ENCODE data around the gene KRTAP1-1.
"Not testable (repeated sequence)": the region's sequence is repeated elsewhere in the genome, so short reads cannot be mapped to it uniquely, and the experiment has no call there.

KRTAP1-1 gene

GRCh38 chr17:41009301-41009760 is 31.9 kb downstream of the KRTAP1-1 start:
- H3K27ac Mint-ChIP-seq, result no peak overlapping the region
- no peaks in the 10 kb centered on the region for H3K36me3 Mint-ChIP-seq (ENCODE audit: low read depth)
- no peaks in the 10 kb centered on the region for H3K27me3 Mint-ChIP-seq
- H3K9me3 Mint-ChIP-seq, result no peaks in the 10 kb centered on the region
- no peaks in the 10 kb centered on the region for H3K4me1 Mint-ChIP-seq (ENCODE audit: low read depth)
- H3K4me3 Mint-ChIP-seq, result no peak overlapping the region

- Mint-ChIP-seq H3K27me3 (peaks cover 4% of the 10 kb centered on the region), H3K4me3 (no peak within 1 kb of the TSS), H3K27ac (no peak within 1 kb of the TSS), H3K9me3 (no peaks in the 10 kb centered on the region), H3K4me1 (ENCODE audit: low read depth) (no peaks in the 10 kb centered on the region), H3K36me3 (ENCODE audit: low read depth) (no peaks in the 10 kb centered on the region)
Measured at GRCh38 chr17:41008811-41009210, 32.4 kb downstream of the KRTAP1-1 start, which contains the start of gene KRTAP3-1. Gene KRTAP3-1, minus strand, starts transcription at chr17:41009128. Its CDS starts 54 bp downstream, at chr17:41009074.

- Mint-ChIP-seq H3K36me3 (ENCODE audit: low read depth) (no peaks in the 10 kb centered on the region), H3K4me1 (ENCODE audit: low read depth) (no peaks in the 10 kb centered on the region), H3K27ac (no peak overlapping the region), H3K9me3 (no peaks in the 10 kb centered on the region), H3K27me3 (peaks cover 20% of the 10 kb centered on the region), H3K4me3 (no peak overlapping the region)
Measured at GRCh38 chr17:41004397-41004796, 36.9 kb downstream of the KRTAP1-1 start.

DNA sequence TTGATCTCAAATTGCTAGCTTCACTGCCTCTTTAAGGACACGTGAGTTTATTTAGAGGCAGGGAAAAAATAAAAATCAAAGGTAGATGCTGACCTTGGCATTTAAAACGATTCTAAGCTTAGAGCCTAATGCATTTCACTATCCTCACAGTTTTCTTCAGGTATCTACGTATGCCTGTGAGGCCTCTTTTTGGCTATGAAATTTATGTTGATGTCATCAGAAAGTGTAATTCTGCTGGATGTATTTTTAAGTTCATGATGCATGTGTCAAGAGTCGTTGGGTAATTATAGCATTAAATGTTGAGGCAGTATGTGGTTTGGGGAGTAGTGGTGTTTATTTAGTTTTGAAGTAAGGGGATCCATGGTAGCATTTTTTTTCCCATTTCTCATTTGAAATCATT is 37.3 kb downstream of the KRTAP1-1 start:
- no peaks in the 10 kb centered on the region for H3K4me1 Mint-ChIP-seq (ENCODE audit: low read depth)
- no peak overlapping the region for H3K4me3 Mint-ChIP-seq
- H3K9me3 Mint-ChIP-seq, result no peaks in the 10 kb centered on the region
- H3K27me3 Mint-ChIP-seq, result peaks cover 24% of the 10 kb centered on the region
- H3K36me3 Mint-ChIP-seq (ENCODE audit: low read depth), result no peaks in the 10 kb centered on the region
- H3K27ac Mint-ChIP-seq, result no peak overlapping the region

- H3K36me3 Mint-ChIP-seq (ENCODE audit: low read depth), result no peaks in the 10 kb centered on the region
- H3K27me3 Mint-ChIP-seq, result peaks cover 33% of the 10 kb centered on the region
- H3K9me3 Mint-ChIP-seq, result no peaks in the 10 kb centered on the region
- no peak overlapping the region for H3K27ac Mint-ChIP-seq
- no peak overlapping the region for H3K4me3 Mint-ChIP-seq
- no peaks in the 10 kb centered on the region for H3K4me1 Mint-ChIP-seq (ENCODE audit: low read depth)
Measured at GRCh38 chr17:41002814-41003213, 38.4 kb downstream of the KRTAP1-1 start.

DNA sequence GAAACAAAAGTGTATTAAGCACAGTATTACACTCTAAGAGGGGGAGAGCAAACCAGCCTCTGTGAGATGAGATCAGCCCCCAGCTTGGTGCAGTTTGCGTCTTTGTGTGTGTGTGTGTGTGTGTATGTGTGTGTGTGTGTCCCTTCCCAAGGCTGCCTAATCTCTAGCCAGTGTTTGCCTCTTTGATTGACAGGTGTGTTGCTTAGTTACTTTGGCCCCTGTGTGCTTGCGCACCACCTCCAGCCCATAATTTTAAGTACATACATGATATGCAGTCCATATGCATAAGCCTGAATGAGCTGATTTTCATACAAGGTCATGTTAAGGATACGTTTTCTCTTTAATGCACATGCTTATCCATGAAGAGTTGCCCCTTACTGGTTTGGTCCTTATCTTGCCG is 39.5 kb downstream of the KRTAP1-1 start:
- no peaks in the 10 kb centered on the region for H3K4me1 Mint-ChIP-seq (ENCODE audit: low read depth)
- no peaks in the 10 kb centered on the region for H3K36me3 Mint-ChIP-seq (ENCODE audit: low read depth)
- peaks cover 41% of the 10 kb centered on the region for H3K27me3 Mint-ChIP-seq
- H3K27ac Mint-ChIP-seq, result no peak overlapping the region
- H3K4me3 Mint-ChIP-seq, result no peak overlapping the region
- H3K9me3 Mint-ChIP-seq, result no peaks in the 10 kb centered on the region

GRCh38 chr17:40999563-40999962 is 41.7 kb downstream of the KRTAP1-1 start, which contains the start of gene KRTAP3-2:
Gene KRTAP3-2, minus strand, starts transcription at chr17:40999906. Its CDS starts 53 bp downstream, at chr17:40999853.
- not testable (repeated sequence) for H3K36me3 Mint-ChIP-seq (ENCODE audit: low read depth); H3K4me3 Mint-ChIP-seq; H3K4me1 Mint-ChIP-seq (ENCODE audit: low read depth); H3K27ac Mint-ChIP-seq; H3K9me3 Mint-ChIP-seq
- H3K27me3 Mint-ChIP-seq, result peaks cover 50% of the 10 kb centered on the region

- Mint-ChIP-seq H3K36me3 (ENCODE audit: low read depth) (no peaks in the 10 kb centered on the region), H3K27me3 (peaks cover 54% of the 10 kb centered on the region), H3K4me1 (ENCODE audit: low read depth) (no peaks in the 10 kb centered on the region), H3K4me3 (no peak overlapping the region), H3K9me3 (no peaks in the 10 kb centered on the region), H3K27ac (no peak overlapping the region)
Measured at GRCh38 chr17:40997361-40997760, 43.9 kb downstream of the KRTAP1-1 start.

GRCh38 chr17:40996829-40997228 is 44.4 kb downstream of the KRTAP1-1 start:
- Mint-ChIP-seq H3K4me3 (no peak overlapping the region), H3K36me3 (ENCODE audit: low read depth) (no peaks in the 10 kb centered on the region), H3K27me3 (peaks cover 56% of the 10 kb centered on the region), H3K4me1 (ENCODE audit: low read depth) (no peaks in the 10 kb centered on the region), H3K9me3 (no peaks in the 10 kb centered on the region), H3K27ac (no peak overlapping the region)

GRCh38 chr17:40995116-40995515 is 46.1 kb downstream of the KRTAP1-1 start:
- H3K4me1 Mint-ChIP-seq (ENCODE audit: low read depth), result no peaks in the 10 kb centered on the region
- H3K4me3 Mint-ChIP-seq, result no peak overlapping the region
- H3K9me3 Mint-ChIP-seq, result no peaks in the 10 kb centered on the region
- no peaks in the 10 kb centered on the region for H3K36me3 Mint-ChIP-seq (ENCODE audit: low read depth)
- peaks cover 54% of the 10 kb centered on the region for H3K27me3 Mint-ChIP-seq
- no peak overlapping the region for H3K27ac Mint-ChIP-seq

DNA sequence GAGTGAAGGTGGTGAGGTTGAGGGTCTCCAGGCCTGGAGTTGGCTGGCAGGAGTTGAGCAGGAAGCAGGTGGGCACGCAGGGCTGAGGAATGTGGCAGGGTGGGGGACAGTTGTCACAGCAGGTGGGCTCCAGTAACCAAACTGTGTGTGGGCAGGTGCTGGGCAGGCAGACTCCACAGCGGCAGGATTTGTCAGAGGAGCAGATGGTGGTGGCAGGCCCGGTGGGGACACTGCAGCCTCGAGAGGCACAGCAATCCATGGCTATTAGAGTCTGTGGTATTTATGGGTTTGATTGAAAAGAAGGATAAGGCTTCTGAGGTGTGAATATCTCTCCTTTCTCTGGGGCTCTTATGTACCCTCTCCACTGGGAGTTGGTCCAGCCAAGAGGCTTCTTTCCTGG is 47.4 kb downstream of the KRTAP1-1 start, which contains the start of gene KRTAP3-3:
Gene KRTAP3-3 (minus strand): TSS at position 326 of the 400 bp plus-strand sequence. CDS start 67 bp downstream, at position 259.
- Mint-ChIP-seq H3K36me3 (ENCODE audit: low read depth) (no peaks in the 10 kb centered on the region), H3K9me3 (no peaks in the 10 kb centered on the region), H3K27ac (no peak within 1 kb of the TSS), H3K4me3 (no peak within 1 kb of the TSS), H3K27me3 (peaks cover 46% of the 10 kb centered on the region), H3K4me1 (ENCODE audit: low read depth) (no peaks in the 10 kb centered on the region)

GRCh38 chr17:40993084-40993483 is 48.2 kb downstream of the KRTAP1-1 start:
- H3K36me3 Mint-ChIP-seq (ENCODE audit: low read depth), result no peaks in the 10 kb centered on the region
- H3K27ac Mint-ChIP-seq, result no peak overlapping the region
- H3K27me3 Mint-ChIP-seq, result peaks cover 42% of the 10 kb centered on the region
- H3K9me3 Mint-ChIP-seq, result no peaks in the 10 kb centered on the region
- H3K4me3 Mint-ChIP-seq, result no peak overlapping the region
- H3K4me1 Mint-ChIP-seq (ENCODE audit: low read depth), result no peaks in the 10 kb centered on the region

GRCh38 chr17:40992666-40993065 is 48.6 kb downstream of the KRTAP1-1 start:
- no peak overlapping the region for H3K27ac Mint-ChIP-seq
- no peaks in the 10 kb centered on the region for H3K36me3 Mint-ChIP-seq (ENCODE audit: low read depth)
- peaks cover 1% of the 10 kb centered on the region for H3K4me1 Mint-ChIP-seq (ENCODE audit: low read depth)
- peaks cover 39% of the 10 kb centered on the region for H3K27me3 Mint-ChIP-seq
- no peak overlapping the region for H3K4me3 Mint-ChIP-seq
- no peaks in the 10 kb centered on the region for H3K9me3 Mint-ChIP-seq
